ENCODE data around the gene IGFL2.

DNA sequence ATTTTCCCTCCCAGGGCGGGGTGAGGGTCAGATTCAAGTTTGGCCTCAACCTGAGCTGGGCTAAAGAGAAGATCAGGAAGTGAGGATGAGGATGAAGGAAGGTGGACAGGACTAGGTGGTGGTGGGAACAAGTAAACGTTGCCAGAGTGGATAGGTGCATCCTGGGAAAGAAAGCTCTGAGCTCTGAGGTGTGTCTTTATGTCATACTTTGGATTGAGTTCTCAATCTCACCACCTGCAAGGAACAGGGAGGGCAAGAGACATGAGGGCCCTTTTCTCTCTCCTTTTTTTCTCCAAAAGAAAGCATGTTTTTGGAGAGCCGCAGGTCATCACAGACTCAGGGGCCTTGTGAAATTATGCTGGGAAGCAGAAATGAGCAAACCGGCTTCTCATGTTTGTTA is 43.3 kb downstream of the IGFL2 start:
- TF ChIP-seq, protein P1, sequence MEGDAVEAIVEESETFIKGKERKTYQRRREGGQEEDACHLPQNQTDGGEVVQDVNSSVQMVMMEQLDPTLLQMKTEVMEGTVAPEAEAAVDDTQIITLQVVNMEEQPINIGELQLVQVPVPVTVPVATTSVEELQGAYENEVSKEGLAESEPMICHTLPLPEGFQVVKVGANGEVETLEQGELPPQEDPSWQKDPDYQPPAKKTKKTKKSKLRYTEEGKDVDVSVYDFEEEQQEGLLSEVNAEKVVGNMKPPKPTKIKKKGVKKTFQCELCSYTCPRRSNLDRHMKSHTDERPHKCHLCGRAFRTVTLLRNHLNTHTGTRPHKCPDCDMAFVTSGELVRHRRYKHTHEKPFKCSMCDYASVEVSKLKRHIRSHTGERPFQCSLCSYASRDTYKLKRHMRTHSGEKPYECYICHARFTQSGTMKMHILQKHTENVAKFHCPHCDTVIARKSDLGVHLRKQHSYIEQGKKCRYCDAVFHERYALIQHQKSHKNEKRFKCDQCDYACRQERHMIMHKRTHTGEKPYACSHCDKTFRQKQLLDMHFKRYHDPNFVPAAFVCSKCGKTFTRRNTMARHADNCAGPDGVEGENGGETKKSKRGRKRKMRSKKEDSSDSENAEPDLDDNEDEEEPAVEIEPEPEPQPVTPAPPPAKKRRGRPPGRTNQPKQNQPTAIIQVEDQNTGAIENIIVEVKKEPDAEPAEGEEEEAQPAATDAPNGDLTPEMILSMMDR (IDR thresholded peaks at IDR 0.05), result no peak
- TF ChIP-seq POLR2A (IDR thresholded peaks at IDR 0.05), result no peak
